DOHH2 (cell line): ENCODE measurements around the gene FBXO42.

ENCODE experiments used
- H3F3A ChIP-seq: fragments of 200-600 bp; sonication (generic), shearing (Covaris generic); 2 replicates; pipeline ENCODE4 v1.6.0; 2016; ENCODE audit warnings: antibody characterized with exemption, mild to moderate bottlenecking; ENCODE audit not compliant: control insufficient read depth, insufficient read depth
- H3K27ac ChIP-seq: fragments of 200-600 bp; sonication (generic); 2 replicates; pipeline ENCODE4 v1.5.1; 2014; ENCODE audit warnings: low read depth, mild to moderate bottlenecking, low read length, moderate library complexity
- H3K27me3 ChIP-seq: fragments of 200-600 bp; sonication (generic); 2 replicates; pipeline ENCODE4 v1.6.1; 2014; ENCODE audit warnings: mild to moderate bottlenecking, low read length, mixed read lengths; ENCODE audit not compliant: control insufficient read depth
- H3K36me3 ChIP-seq: fragments of 200-600 bp; sonication (generic); 2 replicates; pipeline ENCODE4 v1.6.1; 2014; ENCODE audit warnings: mild to moderate bottlenecking, low read length, moderate library complexity, mixed read lengths; ENCODE audit not compliant: control insufficient read depth
- H3K4me1 ChIP-seq: fragments of 200-600 bp; sonication (generic); 2 replicates; pipeline ENCODE4 v1.6.1; 2014; ENCODE audit warnings: mild to moderate bottlenecking, low read length, mixed read lengths; ENCODE audit not compliant: control insufficient read depth
- H3K4me2 ChIP-seq: fragments of 200-600 bp; sonication (generic); 2 replicates; pipeline ENCODE4 v1.6.0; 2014; ENCODE audit warnings: mild to moderate bottlenecking, low read length, moderate library complexity
- H3K4me3 ChIP-seq: fragments of 200-600 bp; sonication (generic); 2 replicates; pipeline ENCODE4 v1.5.1; 2014; ENCODE audit warnings: mild to moderate bottlenecking, low read length, mixed read lengths
- H3K79me2 ChIP-seq: fragments of 200-600 bp; sonication (generic); 2 replicates; pipeline ENCODE4 v1.6.1; 2014; ENCODE audit warnings: mild to moderate bottlenecking, low read length, mixed read lengths; ENCODE audit not compliant: control insufficient read depth
- H3K9me2 ChIP-seq: fragments of 200-600 bp; sonication (generic); replicated peaks from 2 replicates; pipeline ENCODE4 v1.6.1; 2014; ENCODE audit warnings: mild to moderate bottlenecking, low read length, mixed read lengths; ENCODE audit not compliant: control insufficient read depth
- H3K9me3 ChIP-seq: fragments of 200-600 bp; sonication (generic); 2 replicates; pipeline ENCODE4 v1.6.1; 2014; ENCODE audit warnings: antibody characterized with exemption, low read length, mixed read lengths; ENCODE audit not compliant: control insufficient read depth, insufficient read depth
- H4K20me1 ChIP-seq: fragments of 200-600 bp; sonication (generic); 2 replicates; pipeline ENCODE4 v1.6.0; 2014; ENCODE audit warnings: low read depth, mild to moderate bottlenecking, antibody characterized with exemption, low read length, moderate library complexity; ENCODE audit not compliant: control insufficient read depth, insufficient read depth
- EZH2phosphoT487 ChIP-seq: fragments of 200-600 bp; sonication (generic); IDR thresholded peaks from 2 replicates; pipeline ENCODE4 v1.6.1; 2017; ENCODE audit warnings: borderline replicate concordance, mild to moderate bottlenecking, antibody characterized with exemption, low read length, moderate library complexity, mixed read lengths
- TF ChIP-seq, protein P1 (sequence below): fragments of 200-600 bp; sonication (generic); IDR thresholded peaks from one replicate; pipeline ENCODE4 v1.5.1; 2014; ENCODE audit warnings: antibody characterized with exemption, mild to moderate bottlenecking, low read depth, low read length; ENCODE audit not compliant: poor library complexity, severe bottlenecking

FBXO42 gene

DNA sequence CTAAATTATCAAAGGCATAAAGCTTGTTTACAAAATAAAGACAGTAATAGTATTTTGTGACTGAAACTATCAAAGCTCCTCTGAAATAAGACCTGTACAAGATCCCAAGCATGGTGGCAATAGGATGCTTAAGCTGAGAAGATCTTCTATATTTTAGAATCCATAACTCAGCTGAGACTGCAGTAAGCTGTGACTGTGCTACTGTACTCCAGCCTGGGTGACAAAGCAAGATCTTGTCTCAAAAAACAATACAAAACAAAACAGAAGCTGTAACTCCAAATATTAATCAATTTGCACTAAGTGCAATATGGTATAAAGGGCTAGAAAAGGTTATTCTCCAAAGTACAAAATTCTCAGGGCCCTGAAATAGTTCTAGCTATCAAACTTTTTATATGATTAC is 59.5 kb downstream of the FBXO42 start:
- Histone ChIP-seq H3K36me3 (peaks cover 43% of the 10 kb centered on the region), H3K9me3 (no peaks in the 10 kb centered on the region), H3F3A (no peaks in the 10 kb centered on the region), H3K27ac (no peak overlapping the region), H3K4me1 (no peaks in the 10 kb centered on the region), H3K4me3 (no peak overlapping the region), H3K79me2 (peaks cover 3% of the 10 kb centered on the region; the same call in 1 of the 2 replicates), H3K27me3 (no peaks in the 10 kb centered on the region), H3K9me2 (no peaks in the 10 kb centered on the region), H3K4me2 (no peak overlapping the region), H4K20me1 (no peaks in the 10 kb centered on the region)
- no peak for TF ChIP-seq EZH2phosphoT487
- TF ChIP-seq, protein P1, sequence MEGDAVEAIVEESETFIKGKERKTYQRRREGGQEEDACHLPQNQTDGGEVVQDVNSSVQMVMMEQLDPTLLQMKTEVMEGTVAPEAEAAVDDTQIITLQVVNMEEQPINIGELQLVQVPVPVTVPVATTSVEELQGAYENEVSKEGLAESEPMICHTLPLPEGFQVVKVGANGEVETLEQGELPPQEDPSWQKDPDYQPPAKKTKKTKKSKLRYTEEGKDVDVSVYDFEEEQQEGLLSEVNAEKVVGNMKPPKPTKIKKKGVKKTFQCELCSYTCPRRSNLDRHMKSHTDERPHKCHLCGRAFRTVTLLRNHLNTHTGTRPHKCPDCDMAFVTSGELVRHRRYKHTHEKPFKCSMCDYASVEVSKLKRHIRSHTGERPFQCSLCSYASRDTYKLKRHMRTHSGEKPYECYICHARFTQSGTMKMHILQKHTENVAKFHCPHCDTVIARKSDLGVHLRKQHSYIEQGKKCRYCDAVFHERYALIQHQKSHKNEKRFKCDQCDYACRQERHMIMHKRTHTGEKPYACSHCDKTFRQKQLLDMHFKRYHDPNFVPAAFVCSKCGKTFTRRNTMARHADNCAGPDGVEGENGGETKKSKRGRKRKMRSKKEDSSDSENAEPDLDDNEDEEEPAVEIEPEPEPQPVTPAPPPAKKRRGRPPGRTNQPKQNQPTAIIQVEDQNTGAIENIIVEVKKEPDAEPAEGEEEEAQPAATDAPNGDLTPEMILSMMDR = no peak

DNA sequence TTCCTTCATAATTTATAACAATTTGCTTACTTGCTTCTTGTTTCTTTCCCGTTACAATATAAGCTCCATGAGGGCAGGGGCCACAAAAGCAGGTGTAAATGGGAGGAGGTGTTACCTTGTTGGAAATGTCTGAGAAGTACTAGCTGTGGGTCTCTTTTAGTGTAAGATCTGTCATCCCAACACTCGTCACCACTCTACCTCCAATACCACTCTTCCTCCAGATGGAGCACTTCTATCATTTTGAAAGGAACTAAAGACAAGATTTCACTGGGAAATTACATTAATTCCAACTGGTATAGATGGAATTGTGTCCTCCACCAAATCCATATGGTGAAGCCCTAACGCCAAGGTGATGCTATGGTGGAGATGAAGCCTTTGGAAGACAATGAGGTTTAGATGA is 62.3 kb downstream of the FBXO42 start:
- no peak overlapping the region for H3K4me2 ChIP-seq
- peaks cover 7% of the 10 kb centered on the region; the same call in 1 of the 2 replicates for H3K79me2 ChIP-seq
- no peak overlapping the region for H3K27ac ChIP-seq
- no peaks in the 10 kb centered on the region for H3K9me3 ChIP-seq
- no peaks in the 10 kb centered on the region for H3K27me3 ChIP-seq
- H3K36me3 ChIP-seq = peaks cover 52% of the 10 kb centered on the region
- no peak overlapping the region for H3K4me3 ChIP-seq
- peaks cover 4% of the 10 kb centered on the region; the same call in 1 of the 2 replicates for H4K20me1 ChIP-seq
- H3F3A ChIP-seq = no peaks in the 10 kb centered on the region
- no peaks in the 10 kb centered on the region for H3K9me2 ChIP-seq
- H3K4me1 ChIP-seq = no peaks in the 10 kb centered on the region
- TF ChIP-seq, protein P1 = no peak
- no peak for TF ChIP-seq EZH2phosphoT487

DNA sequence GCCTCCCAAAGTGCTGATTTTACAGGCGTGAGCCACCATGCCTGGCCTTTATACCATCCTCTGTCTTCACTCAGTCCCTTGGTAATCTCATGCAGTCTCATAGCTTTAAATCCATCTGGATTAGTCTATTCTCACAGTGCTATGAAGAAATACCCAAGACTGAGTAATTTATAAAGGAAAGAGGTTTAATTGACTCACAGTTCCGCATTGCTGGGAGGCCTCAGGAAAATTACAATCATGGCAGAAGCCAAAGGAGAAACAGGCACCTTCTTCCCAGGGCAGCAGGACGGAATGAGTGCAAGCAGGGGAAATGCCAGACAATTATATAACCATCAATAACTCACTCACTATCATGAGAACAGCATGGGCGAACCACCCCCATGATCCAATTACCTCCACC is 66.2 kb downstream of the FBXO42 start:
- H3K4me1 ChIP-seq = no peaks in the 10 kb centered on the region
- no peaks in the 10 kb centered on the region for H3K9me3 ChIP-seq
- no peak overlapping the region for H3K4me2 ChIP-seq
- H3K9me2 ChIP-seq = no peaks in the 10 kb centered on the region
- TF ChIP-seq, protein P1 = no peak
- no peak for TF ChIP-seq EZH2phosphoT487
- peaks cover 7% of the 10 kb centered on the region; the same call in 1 of the 2 replicates for H3K79me2 ChIP-seq
- no peaks in the 10 kb centered on the region for H3F3A ChIP-seq
- H4K20me1 ChIP-seq = peaks cover 4% of the 10 kb centered on the region; the same call in 1 of the 2 replicates
- no peak overlapping the region for H3K4me3 ChIP-seq
- H3K27me3 ChIP-seq = no peaks in the 10 kb centered on the region
- no peak overlapping the region for H3K27ac ChIP-seq
- H3K36me3 ChIP-seq = peaks cover 30% of the 10 kb centered on the region
